Activated CD4-positive, alpha-beta memory T cell treated with anti-CD3 and anti-CD28 coated beads for 36 hours (primary cell): ENCODE measurements around the gene ADORA3. TPM values are rescaled to one million over a fixed set of nuclear protein-coding genes. Genes with fewer than 3 reads are reported as not detected.
A peak's percentile ranks its signal among the peaks of the same experiment; 100 is the strongest.
"Not testable (repeated sequence)": the region's sequence is repeated elsewhere in the genome, so short reads cannot be mapped to it uniquely, and the experiment has no call there.

Source experiments
- CTCF ChIA-PET: fragments of 350-600 bp; sonication (Branson Sonifier 250); formaldehyde crosslinking; loops from one replicate; lab custom pipeline; 2021; ENCODE audit warnings: antibody characterized with exemption, inconsistent platforms; lab: Charles Lee
- POLR2A ChIA-PET: fragments of 350-600 bp; sonication (Branson Sonifier 250); formaldehyde crosslinking; loops from one replicate; lab custom pipeline; 2021; ENCODE audit warnings: antibody characterized with exemption; lab: Charles Lee
- DNase-seq: peaks from one replicate; pipeline ENCODE4 v3.0.0-alpha.2; 2020
- H3K27ac Mint-ChIP-seq: one replicate; pipeline ENCODE4 v1.8.0; 2021; ENCODE audit warnings: mixed read lengths
- H3K27me3 Mint-ChIP-seq: one replicate; pipeline ENCODE4 v1.8.0; 2021; ENCODE audit warnings: mixed read lengths
- H3K36me3 Mint-ChIP-seq: one replicate; pipeline ENCODE4 v1.8.0; 2021; ENCODE audit warnings: mixed read lengths
- H3K4me1 Mint-ChIP-seq: one replicate; pipeline ENCODE4 v1.8.0; 2021; ENCODE audit warnings: low read depth, mixed read lengths
- H3K4me3 Mint-ChIP-seq: one replicate; pipeline ENCODE4 v1.8.0; 2021; ENCODE audit warnings: mild to moderate bottlenecking, mixed read lengths
- H3K9me3 Mint-ChIP-seq: one replicate; pipeline ENCODE4 v1.8.0; 2021; ENCODE audit warnings: mixed read lengths
- intact Hi-C: fragments of 100-400 bp; cut with micrococcal nuclease; formaldehyde crosslinking; loops from one replicate; pipeline ENCODE4 v1.15.1; 2023
- total RNA-seq, 2 experiments: library from RNA; stranded (reverse); gene quantifications; one replicate each; pipeline ENCODE4 v1.2.3, GENCODE V29; 2021

The ADORA3 gene
- under 1 TPM in 1 of 2 experiments, not detected in 1; 0.14 TPM for total RNA-seq

GRCh38 chr1:111503585-111504060 lies at the start of gene ADORA3, which contains the start of gene TMIGD3:
Gene ADORA3, minus strand, starts transcription at chr1:111503633. Its CDS starts 279 bp downstream, at chr1:111503354.
Gene TMIGD3, minus strand, starts transcription at chr1:111503633. Its CDS starts 279 bp downstream, at chr1:111503354.
- CTCF ChIA-PET = interaction anchor here (1.0 to 1.8 kb wide), 4 partner anchors 22 to 253 kb away, joined by 3 to 9 read pairs (median 6); no protein-coding TSS in a partner anchor
- Mint-ChIP-seq H3K9me3 (no peaks in the 10 kb centered on the region), H3K4me3 (no peak within 1 kb of the TSS), H3K36me3 (no peaks in the 10 kb centered on the region), H3K4me1 (peaks cover 64% of the 10 kb centered on the region), H3K27me3 (no peaks in the 10 kb centered on the region), H3K27ac (no peak within 1 kb of the TSS)
- POLR2A ChIA-PET = no interaction called here
- DNase-seq = no peak
- intact Hi-C loops = no loop called here

GRCh38 chr1:111553196-111553595 lies 49.8 kb upstream of the ADORA3 start:
- Mint-ChIP-seq H3K4me3 (no peak overlapping the region), H3K36me3 (no peaks in the 10 kb centered on the region), H3K27me3 (no peaks in the 10 kb centered on the region), H3K4me1 (no peaks in the 10 kb centered on the region), H3K9me3 (no peaks in the 10 kb centered on the region), H3K27ac (no peak overlapping the region)
- ChIA-PET CTCF (interaction anchor here (1.2 kb wide), 1 partner anchor 45 kb away, joined by 3 read pairs; no protein-coding TSS in a partner anchor), POLR2A (interaction anchor here (0.7 kb wide), 1 partner anchor 10 kb away, joined by 3 read pairs; no protein-coding TSS in a partner anchor)
- DNase-seq = no peak
- intact Hi-C loops = no loop called here

- Mint-ChIP-seq H3K27ac (no peak overlapping the region), H3K4me1 (no peaks in the 10 kb centered on the region), H3K27me3 (no peaks in the 10 kb centered on the region), H3K36me3 (no peaks in the 10 kb centered on the region), H3K9me3 (no peaks in the 10 kb centered on the region), H3K4me3 (no peak overlapping the region)
- intact Hi-C loops = no loop called here
- ChIA-PET CTCF (interaction anchor here (1.2 kb wide), 1 partner anchor 45 kb away, joined by 3 read pairs; no protein-coding TSS in a partner anchor), POLR2A (interaction anchor here (0.7 kb wide), 1 partner anchor 11 kb away, joined by 3 read pairs; no protein-coding TSS in a partner anchor)
- no peak for DNase-seq
These were observed 49.2 kb upstream of the ADORA3 start for GRCh38 chr1:111552587-111552986.

GRCh38 chr1:111551623-111552411 lies 48.4 kb upstream of the ADORA3 start:
- H3K27ac Mint-ChIP-seq = no peak overlapping the region
- no peaks in the 10 kb centered on the region for H3K27me3 Mint-ChIP-seq
- no peaks in the 10 kb centered on the region for H3K4me1 Mint-ChIP-seq
- ChIA-PET CTCF (no interaction called here), POLR2A (no interaction called here)
- intact Hi-C loops = no loop called here
- DNase-seq = no peak
- H3K9me3 Mint-ChIP-seq = no peaks in the 10 kb centered on the region
- no peaks in the 10 kb centered on the region for H3K36me3 Mint-ChIP-seq
- no peak overlapping the region for H3K4me3 Mint-ChIP-seq

- H3K27ac Mint-ChIP-seq, POLR2A ChIA-PET, intact Hi-C loops, CTCF ChIA-PET, DNase-seq, H3K36me3 Mint-ChIP-seq, H3K4me1 Mint-ChIP-seq, H3K27me3 Mint-ChIP-seq, H3K4me3 Mint-ChIP-seq, H3K9me3 Mint-ChIP-seq: not testable (repeated sequence)
These were observed 44.4 kb upstream of the ADORA3 start for GRCh38 chr1:111547786-111548185.

GRCh38 chr1:111542187-111542586 lies 38.8 kb upstream of the ADORA3 start:
- H3K4me3 Mint-ChIP-seq = no peak overlapping the region
- ChIA-PET POLR2A (no interaction called here), CTCF (interaction anchor here (1.3 kb wide), 1 partner anchor 34 kb away, joined by 3 read pairs; no protein-coding TSS in a partner anchor)
- no peaks in the 10 kb centered on the region for H3K9me3 Mint-ChIP-seq
- intact Hi-C loops = no loop called here
- H3K27ac Mint-ChIP-seq = no peak overlapping the region
- DNase-seq = no peak
- peaks cover 5% of the 10 kb centered on the region for H3K27me3 Mint-ChIP-seq
- H3K4me1 Mint-ChIP-seq = peaks cover 10% of the 10 kb centered on the region
- H3K36me3 Mint-ChIP-seq = no peaks in the 10 kb centered on the region

GRCh38 chr1:111541721-111542120 lies 38.3 kb upstream of the ADORA3 start:
- intact Hi-C loops = no loop called here
- Mint-ChIP-seq H3K27me3 (peaks cover 6% of the 10 kb centered on the region), H3K4me3 (no peak overlapping the region), H3K4me1 (peaks cover 10% of the 10 kb centered on the region), H3K27ac (no peak overlapping the region), H3K36me3 (no peaks in the 10 kb centered on the region), H3K9me3 (no peaks in the 10 kb centered on the region)
- ChIA-PET POLR2A (no interaction called here), CTCF (interaction anchor here (1.3 kb wide), 1 partner anchor 34 kb away, joined by 3 read pairs; no protein-coding TSS in a partner anchor)
- DNase-seq = no peak

- H3K4me1 Mint-ChIP-seq = peaks cover 10% of the 10 kb centered on the region
- ChIA-PET POLR2A (no interaction called here), CTCF (interaction anchor here (1.3 kb wide), 1 partner anchor 33 kb away, joined by 3 read pairs; no protein-coding TSS in a partner anchor)
- H3K36me3 Mint-ChIP-seq = no peaks in the 10 kb centered on the region
- H3K27ac Mint-ChIP-seq = no peak overlapping the region
- H3K4me3 Mint-ChIP-seq = no peak overlapping the region
- DNase-seq = no peak
- peaks cover 6% of the 10 kb centered on the region for H3K27me3 Mint-ChIP-seq
- H3K9me3 Mint-ChIP-seq = no peaks in the 10 kb centered on the region
- intact Hi-C loops = no loop called here
These were observed 37.5 kb upstream of the ADORA3 start for GRCh38 chr1:111540928-111541327.

- H3K4me1 Mint-ChIP-seq = peaks cover 10% of the 10 kb centered on the region
- no peaks in the 10 kb centered on the region for H3K9me3 Mint-ChIP-seq
- DNase-seq = peak; percentile 42
- intact Hi-C loops = no loop called here
- H3K36me3 Mint-ChIP-seq = no peaks in the 10 kb centered on the region
- ChIA-PET CTCF (interaction anchor here (1.1 kb wide), 1 partner anchor 30 kb away, joined by 4 read pairs; no protein-coding TSS in a partner anchor), POLR2A (no interaction called here)
- no peak overlapping the region for H3K4me3 Mint-ChIP-seq
- H3K27ac Mint-ChIP-seq = no peak overlapping the region
- H3K27me3 Mint-ChIP-seq = peaks cover 6% of the 10 kb centered on the region
These were observed 35.1 kb upstream of the ADORA3 start for GRCh38 chr1:111538343-111539025.

- Mint-ChIP-seq H3K27ac (no peak overlapping the region), H3K9me3 (no peaks in the 10 kb centered on the region), H3K36me3 (no peaks in the 10 kb centered on the region), H3K4me1 (peaks cover 8% of the 10 kb centered on the region), H3K27me3 (peaks cover 4% of the 10 kb centered on the region), H3K4me3 (no peak overlapping the region)
- DNase-seq = no peak
- POLR2A ChIA-PET = no interaction called here
- intact Hi-C loops = no loop called here
- CTCF ChIA-PET = interaction anchor here (0.6 kb wide), 1 partner anchor 93 kb away, joined by 3 read pairs; no protein-coding TSS in a partner anchor
These were observed 32.1 kb upstream of the ADORA3 start for GRCh38 chr1:111535256-111536191.

GRCh38 chr1:111520053-111520452 lies 16.6 kb upstream of the ADORA3 start:
- Mint-ChIP-seq H3K4me3 (no peak overlapping the region), H3K27ac (no peak overlapping the region), H3K9me3 (no peaks in the 10 kb centered on the region), H3K27me3 (no peaks in the 10 kb centered on the region), H3K36me3 (no peaks in the 10 kb centered on the region), H3K4me1 (peaks cover 27% of the 10 kb centered on the region)
- intact Hi-C loops = no loop called here
- POLR2A ChIA-PET = no interaction called here
- CTCF ChIA-PET = no interaction called here
- DNase-seq = no peak
